Activated CD4-positive, alpha-beta T cell treated with anti-CD3 and anti-CD28 coated beads for 36 hours (primary cell): ENCODE results near the gene RAPGEF4. TPM values are rescaled to one million over a fixed set of nuclear protein-coding genes. Genes with fewer than 3 reads are reported as not detected.

Source experiments
- ATAC-seq: fragments of 200-7000 bp; cut with Tn5 transposase; one replicate; pipeline ENCODE4 v1.10.0; 2021; ENCODE audit warnings: mild to moderate bottlenecking, moderate library complexity
- CTCF ChIA-PET: fragments of 350-600 bp; sonication (Branson Sonifier 250); formaldehyde crosslinking; loops from one replicate; lab custom pipeline; 2021; ENCODE audit warnings: antibody characterized with exemption; lab: Charles Lee
- POLR2A ChIA-PET: fragments of 350-600 bp; sonication (Branson Sonifier 250); formaldehyde crosslinking; loops from one replicate; lab custom pipeline; 2021; ENCODE audit warnings: antibody characterized with exemption, inconsistent platforms; lab: Charles Lee
- DNase-seq: peaks from one replicate; pipeline ENCODE4 v3.0.0-alpha.2; 2020
- H3K27ac Mint-ChIP-seq: one replicate; pipeline ENCODE4 v1.8.0; 2021; ENCODE audit warnings: mixed read lengths
- H3K27me3 Mint-ChIP-seq: one replicate; pipeline ENCODE4 v1.8.0; 2021; ENCODE audit warnings: mixed read lengths
- H3K36me3 Mint-ChIP-seq: one replicate; pipeline ENCODE4 v1.8.0; 2021; ENCODE audit warnings: low read depth, mixed read lengths
- H3K4me1 Mint-ChIP-seq: one replicate; pipeline ENCODE4 v1.8.0; 2021; ENCODE audit warnings: mixed read lengths
- H3K4me3 Mint-ChIP-seq: one replicate; pipeline ENCODE4 v1.8.0; 2021; ENCODE audit warnings: mild to moderate bottlenecking, moderate library complexity, mixed read lengths
- H3K9me3 Mint-ChIP-seq: one replicate; pipeline ENCODE4 v1.8.0; 2021; ENCODE audit warnings: low read depth, mixed read lengths
- intact Hi-C, 2 experiments: fragments of 100-400 bp; cut with DNase I in 1 of 2; cut with micrococcal nuclease in 1 of 2; formaldehyde crosslinking; loops; one replicate each; pipeline versions ENCODE4 v1.14.2 to v1.15.1; 2022 to 2024; cut with DNase I, micrococcal nuclease
- total RNA-seq, 2 experiments: library from RNA; stranded (reverse); gene quantifications; one replicate each; pipeline ENCODE4 v1.2.3, GENCODE V29; 2021

Gene RAPGEF4
- total RNA-seq, 2 experiments from 2014 or later: 0.28 to 0.50 TPM

GRCh38 chr2:173058097-173058496 lies 322.5 kb downstream of the RAPGEF4 start:
- Mint-ChIP-seq H3K27ac (no peak overlapping the region), H3K36me3 (no peaks in the 10 kb centered on the region), H3K9me3 (no peaks in the 10 kb centered on the region), H3K4me3 (no peak overlapping the region), H3K4me1 (no peaks in the 10 kb centered on the region), H3K27me3 (peaks cover 15% of the 10 kb centered on the region)
- no peak for DNase-seq
- intact Hi-C loops: no loop called here
- ChIA-PET CTCF (interaction anchor here (0.9 to 1.1 kb wide), 2 partner anchors 29 to 30 kb away, joined by 3 read pairs; no protein-coding TSS in a partner anchor), POLR2A (no interaction called here)
- no peak for ATAC-seq

GRCh38 chr2:173058673-173059072 lies 323.0 kb downstream of the RAPGEF4 start:
- no peak for DNase-seq
- Mint-ChIP-seq H3K27me3 (peaks cover 14% of the 10 kb centered on the region), H3K4me1 (no peaks in the 10 kb centered on the region), H3K4me3 (no peak overlapping the region), H3K9me3 (no peaks in the 10 kb centered on the region), H3K36me3 (no peaks in the 10 kb centered on the region), H3K27ac (no peak overlapping the region)
- ChIA-PET CTCF (interaction anchor here (1.1 kb wide), 1 partner anchor 29 kb away, joined by 3 read pairs; no protein-coding TSS in a partner anchor), POLR2A (no interaction called here)
- intact Hi-C loops: no loop called here
- ATAC-seq: no peak

GRCh38 chr2:173059292-173059691 lies 323.6 kb downstream of the RAPGEF4 start:
- Mint-ChIP-seq H3K36me3 (no peaks in the 10 kb centered on the region), H3K27ac (no peak overlapping the region), H3K9me3 (no peaks in the 10 kb centered on the region), H3K4me3 (no peak overlapping the region), H3K27me3 (peaks cover 18% of the 10 kb centered on the region), H3K4me1 (no peaks in the 10 kb centered on the region)
- ChIA-PET POLR2A (no interaction called here), CTCF (interaction anchor here (1.1 kb wide), 1 partner anchor 30 kb away, joined by 3 read pairs; no protein-coding TSS in a partner anchor)
- DNase-seq: no peak
- intact Hi-C loops: no loop called here
- ATAC-seq: no peak

- Mint-ChIP-seq H3K9me3 (no peaks in the 10 kb centered on the region), H3K27me3 (peaks cover 19% of the 10 kb centered on the region), H3K4me1 (no peaks in the 10 kb centered on the region), H3K27ac (no peak overlapping the region), H3K4me3 (no peak overlapping the region), H3K36me3 (no peaks in the 10 kb centered on the region)
- intact Hi-C loops: no loop called here
- ATAC-seq (no peak), DNase-seq (no peak)
- ChIA-PET CTCF (interaction anchor here (1.2 kb wide), 1 partner anchor 11 kb away, joined by 3 read pairs; no protein-coding TSS in a partner anchor), POLR2A (no interaction called here)
Observed at GRCh38 chr2:173059971-173060461, 324.4 kb downstream of the RAPGEF4 start.

GRCh38 chr2:173062801-173063200 lies 327.2 kb downstream of the RAPGEF4 start:
- no peak overlapping the region for H3K27ac Mint-ChIP-seq
- H3K4me3 Mint-ChIP-seq: no peak overlapping the region
- DNase-seq (no peak), ATAC-seq (no peak)
- H3K9me3 Mint-ChIP-seq: no peaks in the 10 kb centered on the region
- H3K27me3 Mint-ChIP-seq: peaks cover 15% of the 10 kb centered on the region
- CTCF ChIA-PET: interaction anchor here (2.0 kb wide), 1 partner anchor 35 kb away, joined by 7 read pairs; no protein-coding TSS in a partner anchor
- intact Hi-C loops: no loop called here
- H3K36me3 Mint-ChIP-seq: no peaks in the 10 kb centered on the region
- H3K4me1 Mint-ChIP-seq: no peaks in the 10 kb centered on the region
- POLR2A ChIA-PET: no interaction called here

GRCh38 chr2:173064151-173064805 lies 328.6 kb downstream of the RAPGEF4 start:
- no peak overlapping the region for H3K27ac Mint-ChIP-seq
- intact Hi-C loops: no loop called here
- ChIA-PET POLR2A (no interaction called here), CTCF (interaction anchor here (0.9 to 2.0 kb wide), 4 partner anchors 37 to 150 kb away, joined by 3 to 7 read pairs (median 4); no protein-coding TSS in a partner anchor)
- peaks cover 18% of the 10 kb centered on the region for H3K27me3 Mint-ChIP-seq
- no peaks in the 10 kb centered on the region for H3K9me3 Mint-ChIP-seq
- no peaks in the 10 kb centered on the region for H3K36me3 Mint-ChIP-seq
- DNase-seq (no peak), ATAC-seq (no peak)
- no peaks in the 10 kb centered on the region for H3K4me1 Mint-ChIP-seq
- no peak overlapping the region for H3K4me3 Mint-ChIP-seq

GRCh38 chr2:173066887-173067676 lies 331.4 kb downstream of the RAPGEF4 start:
- H3K36me3 Mint-ChIP-seq: no peaks in the 10 kb centered on the region
- DNase-seq: no peak
- intact Hi-C loops: no loop called here
- H3K27me3 Mint-ChIP-seq: peaks cover 30% of the 10 kb centered on the region
- ChIA-PET CTCF (interaction anchor here (0.6 to 1.3 kb wide), 3 partner anchors 56 to 510 kb away, joined by 3 to 4 read pairs (median 3); no protein-coding TSS in a partner anchor), POLR2A (no interaction called here)
- no peaks in the 10 kb centered on the region for H3K9me3 Mint-ChIP-seq
- no peaks in the 10 kb centered on the region for H3K4me1 Mint-ChIP-seq
- ATAC-seq: no peak
- H3K27ac Mint-ChIP-seq: no peak overlapping the region
- no peak overlapping the region for H3K4me3 Mint-ChIP-seq

GRCh38 chr2:173075056-173075780 lies 339.6 kb downstream of the RAPGEF4 start:
- ChIA-PET POLR2A (no interaction called here), CTCF (interaction anchor here (2.2 kb wide), 1 partner anchor 48 kb away, joined by 12 read pairs; no protein-coding TSS in a partner anchor)
- ATAC-seq (peak; percentile 5), DNase-seq (no peak)
- Mint-ChIP-seq H3K9me3 (no peaks in the 10 kb centered on the region), H3K27me3 (peaks cover 36% of the 10 kb centered on the region), H3K36me3 (no peaks in the 10 kb centered on the region), H3K4me3 (peak overlapping the region; percentile 69), H3K4me1 (peaks cover 22% of the 10 kb centered on the region), H3K27ac (peak overlapping the region; percentile 29)
- intact Hi-C loops: loop anchor here (1.0 to 10.0 kb wide), 4 partner anchors 26 to 280 kb away; partner anchors contain the start of gene CDCA7 (in 2 of the 2)

- intact Hi-C loops: loop anchor here (1.0 to 10.0 kb wide), 8 partner anchors 27 to 279 kb away; partner anchors contain the start of gene CDCA7 (in 2 of the 2)
- DNase-seq (peak; percentile 73), ATAC-seq (peak; percentile 85)
- Mint-ChIP-seq H3K27ac (peak within 1 kb of the TSS; percentile 76), H3K4me1 (peaks cover 22% of the 10 kb centered on the region), H3K36me3 (no peaks in the 10 kb centered on the region), H3K9me3 (no peaks in the 10 kb centered on the region), H3K4me3 (peak within 1 kb of the TSS; percentile 76), H3K27me3 (peaks cover 33% of the 10 kb centered on the region)
- ChIA-PET POLR2A (no interaction called here), CTCF (no interaction called here)
Observed at GRCh38 chr2:173075781-173076580, 340.3 kb downstream of the RAPGEF4 start, which contains the start of gene MAP3K20. Gene MAP3K20 (plus strand): TSS chr2:173075846. CDS start chr2:173091032, 15,186 bp downstream.
